ENCODE measurements around the gene MOGAT3.

- no peak for TF ChIP-seq CTCF (conservative IDR thresholded peaks at IDR 0.05; ENCODE audit: low read depth, low read length)
- no peak for TF ChIP-seq RCOR1 (IDR thresholded peaks at IDR 0.05; ENCODE audit: insufficient replicate concordance, low read length)
Measured at GRCh38 chr7:101218236-101219125, 17.6 kb upstream of the MOGAT3 start.

All from IMR-90 (cell line).